Measurements from ENCODE around the gene WDR44.

DNA sequence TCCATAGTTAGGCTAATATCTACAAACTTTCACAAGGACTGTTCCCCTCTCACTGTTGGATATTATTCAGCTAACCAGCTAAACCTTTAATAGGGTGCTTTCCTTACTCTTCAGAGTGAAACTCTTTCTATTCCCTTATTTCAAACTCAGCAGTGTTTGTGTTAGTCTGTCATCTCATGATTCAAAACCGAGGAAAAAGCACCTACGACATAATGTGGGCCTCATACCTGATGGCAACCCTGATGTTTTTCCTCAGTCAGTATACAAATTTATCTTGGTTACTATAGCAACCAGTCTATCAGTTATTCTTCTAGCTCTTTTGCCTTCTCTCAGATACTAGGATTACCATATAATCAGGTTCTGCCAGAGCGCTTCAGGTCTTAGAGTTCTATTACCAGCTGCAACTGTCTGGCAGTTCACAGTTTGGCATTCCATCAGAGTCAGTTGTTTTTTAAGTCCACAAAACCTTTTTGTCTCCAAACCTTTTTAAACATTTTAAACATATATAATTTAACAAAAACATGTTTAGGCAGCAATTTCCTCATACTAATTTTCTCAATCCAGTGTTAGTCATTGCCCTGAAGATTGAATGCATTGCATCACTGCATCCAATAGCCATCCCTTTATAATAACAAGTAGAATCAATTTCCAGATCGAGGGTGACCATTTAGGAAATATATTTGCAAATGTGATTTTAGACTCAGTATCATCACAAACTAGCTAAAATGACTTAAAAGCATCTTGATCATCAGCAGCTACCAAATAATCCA is 7.4 kb downstream of the WDR44 start:
- TF ChIP-seq, protein P1, sequence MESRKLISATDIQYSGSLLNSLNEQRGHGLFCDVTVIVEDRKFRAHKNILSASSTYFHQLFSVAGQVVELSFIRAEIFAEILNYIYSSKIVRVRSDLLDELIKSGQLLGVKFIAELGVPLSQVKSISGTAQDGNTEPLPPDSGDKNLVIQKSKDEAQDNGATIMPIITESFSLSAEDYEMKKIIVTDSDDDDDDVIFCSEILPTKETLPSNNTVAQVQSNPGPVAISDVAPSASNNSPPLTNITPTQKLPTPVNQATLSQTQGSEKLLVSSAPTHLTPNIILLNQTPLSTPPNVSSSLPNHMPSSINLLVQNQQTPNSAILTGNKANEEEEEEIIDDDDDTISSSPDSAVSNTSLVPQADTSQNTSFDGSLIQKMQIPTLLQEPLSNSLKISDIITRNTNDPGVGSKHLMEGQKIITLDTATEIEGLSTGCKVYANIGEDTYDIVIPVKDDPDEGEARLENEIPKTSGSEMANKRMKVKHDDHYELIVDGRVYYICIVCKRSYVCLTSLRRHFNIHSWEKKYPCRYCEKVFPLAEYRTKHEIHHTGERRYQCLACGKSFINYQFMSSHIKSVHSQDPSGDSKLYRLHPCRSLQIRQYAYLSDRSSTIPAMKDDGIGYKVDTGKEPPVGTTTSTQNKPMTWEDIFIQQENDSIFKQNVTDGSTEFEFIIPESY (IDR thresholded peaks at IDR 0.05) = no peak
- TF ChIP-seq CHD2 (IDR thresholded peaks at IDR 0.05; ENCODE audit: borderline replicate concordance, low read depth, low read length) (no peak), EZH2 (IDR thresholded peaks at IDR 0.05; ENCODE audit: borderline replicate concordance, control insufficient read depth, low read depth, low read length) (no peak), EP300 (IDR thresholded peaks at IDR 0.05; ENCODE audit: borderline replicate concordance in 1 of 2, control insufficient read depth in 1 of 2, low read depth in 2 of 2, low read length in 2 of 2) (0 out of 4 replicates have a peak, but pooled peaks have one; percentile 25), CBX3 (IDR thresholded peaks at IDR 0.05; ENCODE audit: borderline replicate concordance, low read depth) (no peak), POLR2A (IDR thresholded peaks at IDR 0.05; ENCODE audit: low read depth, low read length) (no peak)
- TF ChIP-seq, protein P2, sequence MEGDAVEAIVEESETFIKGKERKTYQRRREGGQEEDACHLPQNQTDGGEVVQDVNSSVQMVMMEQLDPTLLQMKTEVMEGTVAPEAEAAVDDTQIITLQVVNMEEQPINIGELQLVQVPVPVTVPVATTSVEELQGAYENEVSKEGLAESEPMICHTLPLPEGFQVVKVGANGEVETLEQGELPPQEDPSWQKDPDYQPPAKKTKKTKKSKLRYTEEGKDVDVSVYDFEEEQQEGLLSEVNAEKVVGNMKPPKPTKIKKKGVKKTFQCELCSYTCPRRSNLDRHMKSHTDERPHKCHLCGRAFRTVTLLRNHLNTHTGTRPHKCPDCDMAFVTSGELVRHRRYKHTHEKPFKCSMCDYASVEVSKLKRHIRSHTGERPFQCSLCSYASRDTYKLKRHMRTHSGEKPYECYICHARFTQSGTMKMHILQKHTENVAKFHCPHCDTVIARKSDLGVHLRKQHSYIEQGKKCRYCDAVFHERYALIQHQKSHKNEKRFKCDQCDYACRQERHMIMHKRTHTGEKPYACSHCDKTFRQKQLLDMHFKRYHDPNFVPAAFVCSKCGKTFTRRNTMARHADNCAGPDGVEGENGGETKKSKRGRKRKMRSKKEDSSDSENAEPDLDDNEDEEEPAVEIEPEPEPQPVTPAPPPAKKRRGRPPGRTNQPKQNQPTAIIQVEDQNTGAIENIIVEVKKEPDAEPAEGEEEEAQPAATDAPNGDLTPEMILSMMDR (IDR thresholded peaks at IDR 0.05 in 2 of 3, conservative IDR thresholded peaks at IDR 0.05 in 1 of 3; ENCODE audit: control insufficient read depth in 2 of 3, extremely low read depth in 1 of 3, insufficient read depth in 1 of 3, low read depth in 3 of 3, low read length in 3 of 3) = no peak
- TF ChIP-seq, protein P3, sequence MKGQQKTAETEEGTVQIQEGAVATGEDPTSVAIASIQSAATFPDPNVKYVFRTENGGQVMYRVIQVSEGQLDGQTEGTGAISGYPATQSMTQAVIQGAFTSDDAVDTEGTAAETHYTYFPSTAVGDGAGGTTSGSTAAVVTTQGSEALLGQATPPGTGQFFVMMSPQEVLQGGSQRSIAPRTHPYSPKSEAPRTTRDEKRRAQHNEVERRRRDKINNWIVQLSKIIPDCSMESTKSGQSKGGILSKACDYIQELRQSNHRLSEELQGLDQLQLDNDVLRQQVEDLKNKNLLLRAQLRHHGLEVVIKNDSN (IDR thresholded peaks at IDR 0.05; ENCODE audit: borderline replicate concordance, extremely low read length, insufficient read depth, low read depth, low read length) = no peak

Measured in GM12878 (cell line).